Upper lobe of left lung (tissue), 6 donors: ENCODE data around the gene CETP. TPM values are rescaled to one million over a fixed set of nuclear protein-coding genes. Genes with fewer than 3 reads are reported as not detected.

ENCODE experiments used
- ATAC-seq, 2 donors: fragments of 200-7000 bp; cut with Tn5 transposase; one replicate each; pipeline ENCODE4 v1.9.1; 2022; ENCODE audit warnings: mild to moderate bottlenecking in 2 of 2, moderate library complexity in 2 of 2; ENCODE audit not compliant: low FRiP score in 2 of 2
- DNase-seq, 2 donors: peaks; one replicate each; pipeline ENCODE4 v3.0.0-alpha.2; 2019 to 2020
- H3K27ac ChIP-seq, 4 donors: fragments of 200-600 bp; sonication (generic); one replicate each; pipeline ENCODE4 v1.5.1; 2016 to 2019
- H3K27me3 ChIP-seq, 4 donors: fragments of 200-600 bp; sonication (generic); one replicate each; pipeline ENCODE4 v1.5.1; 2017 to 2019
- H3K36me3 ChIP-seq, 4 donors: fragments of 200-600 bp; sonication (generic); one replicate each; pipeline ENCODE4 v1.5.1; 2016 to 2019
- H3K4me1 ChIP-seq, 4 donors: fragments of 200-600 bp; sonication (generic); one replicate each; pipeline ENCODE4 v1.5.1; 2018 to 2019
- H3K4me3 ChIP-seq, 4 donors: fragments of 200-600 bp; sonication (generic); one replicate each; pipeline ENCODE4 v1.5.1; 2017 to 2019; ENCODE audit warnings: mild to moderate bottlenecking in 2 of 4, moderate library complexity in 1 of 4
- H3K9me3 ChIP-seq, 4 donors: fragments of 200-600 bp; sonication (generic); one replicate each; pipeline ENCODE4 v1.5.1; 2018 to 2019
- EP300 ChIP-seq, 4 donors: sonication (generic); formaldehyde crosslinking; IDR thresholded peaks; one replicate each; pipeline ENCODE4 v1.5.1; 2017; ENCODE audit warnings: antibody characterized with exemption in 4 of 4, control low read depth in 2 of 4
- POLR2A ChIP-seq, 4 donors: fragments of 450-650 bp; IDR thresholded peaks; one replicate each; pipeline ENCODE4 v1.5.1; 2016 to 2017; ENCODE audit warnings: antibody characterized with exemption in 4 of 4, mild to moderate bottlenecking in 2 of 4
- POLR2AphosphoS5 ChIP-seq, 2 donors: sonication (generic); formaldehyde crosslinking; IDR thresholded peaks; one replicate each; pipeline ENCODE4 v1.5.1; 2017; ENCODE audit warnings: antibody characterized with exemption in 2 of 2
- WGBS, 2 donors: methylation state at CpG; one replicate each; pipeline ENCODE4 v1.1.5; 2017 to 2018; 5-methylcytosine and 5-hydroxymethylcytosine counted together
- total RNA-seq, 6 donors: library from RNA; depleted of rRNA in 4 of 6; stranded (reverse); fragments of >200 nt in 4 of 6; gene quantifications; one replicate each; pipeline versions ENCODE4 v1.1.0 to v1.2.1, GENCODE V29; 2016 to 2021
- TF ChIP-seq, protein P1 (sequence below), 6 experiments: fragments of 450-650 bp in 4 of 6; fragments of 200-600 bp in 2 of 6; sonication (generic) in 2 of 6; IDR thresholded peaks; one replicate each; pipeline ENCODE4 v1.5.1; 2016 to 2019; ENCODE audit warnings: antibody characterized with exemption in 6 of 6
- donor health status: DM: no; HTN: no; CAD: no; lungs with moderate emphysema.
- donor health status: DM: no; HTN: yes; CAD: no; lungs with severe emphysema.

The CETP gene
- total RNA-seq, 6 donors from 2014 or later, result 0.29 to 1.5 (median 0.91) TPM; not detected in 1

DNA sequence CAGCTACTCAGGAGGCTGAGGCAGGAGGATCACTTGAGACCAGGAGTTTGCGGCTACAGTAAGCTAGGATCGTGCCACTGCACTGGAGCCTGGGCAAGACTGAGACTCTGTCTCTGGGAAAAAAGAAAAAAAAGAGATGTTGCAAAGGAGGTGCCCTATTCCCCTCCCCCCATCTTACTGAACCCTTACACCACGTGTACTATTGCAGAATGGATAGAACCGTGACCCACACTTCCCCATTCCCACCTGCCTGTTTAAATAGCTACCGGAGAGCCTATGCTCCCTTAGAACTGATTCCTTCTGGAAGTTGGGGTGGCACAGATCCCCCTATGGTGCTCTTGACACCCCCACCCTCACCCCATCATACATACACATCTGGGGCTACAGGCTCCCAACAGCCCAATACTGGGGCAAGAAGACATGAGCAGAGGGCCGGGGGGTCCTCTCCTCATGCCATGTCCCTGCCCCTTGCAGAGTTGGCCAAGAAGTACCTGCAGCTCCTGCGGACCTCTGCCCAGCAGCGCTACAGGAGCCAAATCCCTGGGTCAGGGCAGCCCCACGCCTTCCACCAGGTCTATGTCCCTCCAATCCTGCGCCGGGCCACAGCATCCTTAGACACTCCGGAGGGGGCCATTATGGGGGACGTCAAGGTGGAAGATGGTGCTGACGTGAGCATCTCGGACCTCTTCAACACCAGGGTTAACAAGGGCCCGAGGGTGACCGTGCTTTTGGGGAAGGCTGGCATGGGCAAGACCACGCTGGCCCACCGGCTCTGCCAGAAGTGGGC, 63.3 kb downstream of the CETP start:
- ATAC-seq (peak in 1 of 2 donors; percentile 11), DNase-seq (no peak)
- Histone ChIP-seq H3K4me1 (no peaks in the 10 kb centered on the region), H3K27me3 (no peaks in the 10 kb centered on the region), H3K9me3 (no peaks in the 10 kb centered on the region), H3K36me3 (peaks cover 2 to 58% (median 32%) of the 10 kb centered on the region in 4 donors), H3K4me3 (no peak overlapping the region), H3K27ac (peak overlapping the region in 3 of 4 donors; percentile 21 to 48 (median 46))
- TF ChIP-seq, protein P1, sequence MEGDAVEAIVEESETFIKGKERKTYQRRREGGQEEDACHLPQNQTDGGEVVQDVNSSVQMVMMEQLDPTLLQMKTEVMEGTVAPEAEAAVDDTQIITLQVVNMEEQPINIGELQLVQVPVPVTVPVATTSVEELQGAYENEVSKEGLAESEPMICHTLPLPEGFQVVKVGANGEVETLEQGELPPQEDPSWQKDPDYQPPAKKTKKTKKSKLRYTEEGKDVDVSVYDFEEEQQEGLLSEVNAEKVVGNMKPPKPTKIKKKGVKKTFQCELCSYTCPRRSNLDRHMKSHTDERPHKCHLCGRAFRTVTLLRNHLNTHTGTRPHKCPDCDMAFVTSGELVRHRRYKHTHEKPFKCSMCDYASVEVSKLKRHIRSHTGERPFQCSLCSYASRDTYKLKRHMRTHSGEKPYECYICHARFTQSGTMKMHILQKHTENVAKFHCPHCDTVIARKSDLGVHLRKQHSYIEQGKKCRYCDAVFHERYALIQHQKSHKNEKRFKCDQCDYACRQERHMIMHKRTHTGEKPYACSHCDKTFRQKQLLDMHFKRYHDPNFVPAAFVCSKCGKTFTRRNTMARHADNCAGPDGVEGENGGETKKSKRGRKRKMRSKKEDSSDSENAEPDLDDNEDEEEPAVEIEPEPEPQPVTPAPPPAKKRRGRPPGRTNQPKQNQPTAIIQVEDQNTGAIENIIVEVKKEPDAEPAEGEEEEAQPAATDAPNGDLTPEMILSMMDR (IDR thresholded peaks at IDR 0.05), result no peak
- TF ChIP-seq POLR2AphosphoS5 (IDR thresholded peaks at IDR 0.05), result no peak
- WGBS, 2 donors, result 89% methylated on average over 18 to 19 of the region's 19 CpGs

DNA sequence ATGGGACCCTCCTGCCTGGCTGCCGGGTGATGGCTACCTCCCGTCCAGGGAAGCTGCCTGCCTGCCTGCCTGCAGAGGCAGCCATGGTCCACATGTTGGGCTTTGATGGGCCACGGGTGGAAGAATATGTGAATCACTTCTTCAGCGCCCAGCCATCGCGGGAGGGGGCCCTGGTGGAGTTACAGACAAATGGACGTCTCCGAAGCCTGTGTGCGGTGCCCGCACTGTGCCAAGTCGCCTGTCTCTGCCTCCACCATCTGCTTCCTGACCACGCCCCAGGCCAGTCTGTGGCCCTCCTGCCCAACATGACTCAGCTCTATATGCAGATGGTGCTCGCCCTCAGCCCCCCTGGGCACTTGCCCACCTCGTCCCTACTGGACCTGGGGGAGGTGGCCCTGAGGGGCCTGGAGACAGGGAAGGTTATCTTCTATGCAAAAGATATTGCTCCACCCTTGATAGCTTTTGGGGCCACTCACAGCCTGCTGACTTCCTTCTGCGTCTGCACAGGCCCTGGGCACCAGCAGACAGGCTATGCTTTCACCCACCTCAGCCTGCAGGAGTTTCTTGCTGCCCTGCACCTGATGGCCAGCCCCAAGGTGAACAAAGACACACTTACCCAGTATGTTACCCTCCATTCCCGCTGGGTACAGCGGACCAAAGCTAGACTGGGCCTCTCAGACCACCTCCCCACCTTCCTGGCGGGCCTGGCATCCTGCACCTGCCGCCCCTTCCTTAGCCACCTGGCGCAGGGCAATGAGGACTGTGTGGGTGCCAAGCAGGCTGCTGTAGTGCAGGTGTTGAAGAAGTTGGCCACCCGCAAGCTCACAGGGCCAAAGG, 64.4 kb downstream of the CETP start:
- DNase-seq (peak in 1 of 2 donors; percentile 49), ATAC-seq (peak in 1 of 2 donors; percentile 45)
- peak overlapping the region in 3 of 4 donors; percentile 14 to 46 (median 34) for H3K27ac ChIP-seq
- TF ChIP-seq POLR2AphosphoS5 (IDR thresholded peaks at IDR 0.05) (no peak), EP300 (IDR thresholded peaks at IDR 0.05) (no peak), POLR2A (IDR thresholded peaks at IDR 0.05) (no peak)
- TF ChIP-seq, protein P1 (IDR thresholded peaks at IDR 0.05), result no peak
- peaks cover 0 to 50% (median 24%) of the 10 kb centered on the region in 4 donors for H3K36me3 ChIP-seq
- no peak overlapping the region for H3K4me3 ChIP-seq
- 84% methylated on average over 7 to 21 of the region's 21 CpGs for WGBS, 2 donors
- H3K9me3 ChIP-seq, result no peaks in the 10 kb centered on the region
- H3K4me1 ChIP-seq, result no peaks in the 10 kb centered on the region
- no peaks in the 10 kb centered on the region for H3K27me3 ChIP-seq

DNA sequence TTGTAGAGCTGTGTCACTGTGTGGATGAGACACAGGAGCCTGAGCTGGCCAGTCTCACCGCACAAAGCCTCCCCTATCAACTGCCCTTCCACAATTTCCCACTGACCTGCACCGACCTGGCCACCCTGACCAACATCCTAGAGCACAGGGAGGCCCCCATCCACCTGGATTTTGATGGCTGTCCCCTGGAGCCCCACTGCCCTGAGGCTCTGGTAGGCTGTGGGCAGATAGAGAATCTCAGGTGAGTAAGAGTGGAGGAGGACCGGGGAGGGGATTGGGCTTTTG, 65.0 kb downstream of the CETP start:
- Histone ChIP-seq H3K4me3 (no peak overlapping the region), H3K4me1 (no peaks in the 10 kb centered on the region), H3K27me3 (no peaks in the 10 kb centered on the region), H3K27ac (peak overlapping the region in 1 of 4 donors; percentile 14), H3K9me3 (no peaks in the 10 kb centered on the region), H3K36me3 (peaks cover under 1 to 50% (median 18%) of the 10 kb centered on the region in 4 donors)
- ATAC-seq (no peak), DNase-seq (no peak)
- TF ChIP-seq POLR2AphosphoS5 (IDR thresholded peaks at IDR 0.05) (no peak), POLR2A (IDR thresholded peaks at IDR 0.05) (no peak), EP300 (IDR thresholded peaks at IDR 0.05) (no peak)
- TF ChIP-seq, protein P1 (IDR thresholded peaks at IDR 0.05), result no peak
- 97% methylated on average over 3 of the region's 3 CpGs for WGBS, 2 donors

DNA sequence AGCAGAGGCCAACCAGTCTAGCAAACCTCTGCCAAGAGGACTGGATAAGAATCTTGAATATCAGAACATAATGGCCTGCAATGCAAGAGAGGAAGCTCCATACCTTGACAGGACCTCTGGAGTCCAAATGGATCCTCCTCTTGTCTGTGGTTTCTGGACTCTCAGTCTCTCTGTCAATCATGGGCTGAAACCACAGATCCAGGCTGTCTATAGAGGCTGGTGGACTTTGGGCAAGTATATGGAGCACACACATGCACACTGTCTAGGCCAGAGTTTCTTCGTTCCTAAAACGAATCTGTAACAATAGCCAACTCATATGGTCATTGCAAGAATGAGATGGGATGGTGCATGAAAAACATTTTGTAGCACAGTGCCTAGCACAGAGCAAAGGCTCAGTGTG, 65.3 kb downstream of the CETP start:
- no peak overlapping the region for H3K4me3 ChIP-seq
- 94 to 100% methylated on average over 2 of the region's 2 CpGs for WGBS, 2 donors
- H3K27me3 ChIP-seq, result no peaks in the 10 kb centered on the region
- H3K9me3 ChIP-seq, result no peaks in the 10 kb centered on the region
- H3K27ac ChIP-seq, result peak overlapping the region in 1 of 4 donors; percentile 14
- ATAC-seq, result no peak
- no peaks in the 10 kb centered on the region for H3K4me1 ChIP-seq
- peaks cover 2 to 50% (median 15%) of the 10 kb centered on the region in 4 donors for H3K36me3 ChIP-seq
- DNase-seq, result no peak
- TF ChIP-seq POLR2A (IDR thresholded peaks at IDR 0.05), result no peak
- TF ChIP-seq, protein P1 (IDR thresholded peaks at IDR 0.05), result no peak
- TF ChIP-seq EP300 (IDR thresholded peaks at IDR 0.05), result no peak
- no peak for TF ChIP-seq POLR2AphosphoS5 (IDR thresholded peaks at IDR 0.05)
